ENCODE results near the gene AKT1S1.
A peak's percentile ranks its signal among the peaks of the same experiment; 100 is the strongest.

AKT1S1 gene

GRCh38 chr19:49908480-49909420 is 31.6 kb upstream of the AKT1S1 start:
- no peak for DNase-seq

- DNase-seq, result no peak
These were observed 30.7 kb upstream of the AKT1S1 start for GRCh38 chr19:49907745-49908446.

GRCh38 chr19:49906879-49907564 is 29.9 kb upstream of the AKT1S1 start:
- peak in 21 of 58 donors; percentile 9 to 67 (median 31) for DNase-seq

- no peak for DNase-seq
These were observed 27.0 kb upstream of the AKT1S1 start for GRCh38 chr19:49904136-49904535.

- peak in 7 of 58 donors; percentile 8 to 40 (median 11) for DNase-seq
These were observed 19.9 kb upstream of the AKT1S1 start, which contains the start of gene IL4I1 for GRCh38 chr19:49896863-49897621. TSS of gene IL4I1 (minus strand) at chr19:49896887. CDS start at chr19:49896160, 727 bp downstream.

GRCh38 chr19:49895566-49896297 is 18.6 kb upstream of the AKT1S1 start:
- peak in 1 of 58 donors; percentile 2 for DNase-seq

GRCh38 chr19:49894879-49895565 is 17.9 kb upstream of the AKT1S1 start:
- DNase-seq, result no peak

- DNase-seq, result no peak
These were observed 17.0 kb upstream of the AKT1S1 start for GRCh38 chr19:49894011-49894664.

GRCh38 chr19:49892716-49893115 is 15.6 kb upstream of the AKT1S1 start:
- DNase-seq, result no peak

- DNase-seq, result no peak
These were observed 14.2 kb upstream of the AKT1S1 start for GRCh38 chr19:49891393-49891792.

GRCh38 chr19:49890349-49891311 is 13.5 kb upstream of the AKT1S1 start:
- no peak for DNase-seq

- peak in 41 of 58 donors; percentile 3 to 60 (median 28) for DNase-seq
These were observed 12.7 kb upstream of the AKT1S1 start for GRCh38 chr19:49889687-49890348.

- DNase-seq, result no peak
These were observed 12.0 kb upstream of the AKT1S1 start for GRCh38 chr19:49889038-49889686.

- no peak for DNase-seq
These were observed 11.3 kb upstream of the AKT1S1 start for GRCh38 chr19:49888510-49888824.

GRCh38 chr19:49887665-49888509 is 10.7 kb upstream of the AKT1S1 start:
- no peak for DNase-seq

Data from anterior cingulate cortex (tissue), 58 donors.